IPS-NIHi7 (cell line): ENCODE measurements around the gene GALNT10.

ENCODE experiments used
- DNase-seq: peaks from one replicate; pipeline ENCODE4 v3.0.0; 2012; ENCODE audit warnings: mixed read lengths; ENCODE audit errors: extremely low spot score

GALNT10 gene

GRCh38 chr5:154321546-154321945 lies 131.0 kb downstream of the GALNT10 start:
- no peak for DNase-seq

GRCh38 chr5:154324033-154324432 lies 133.5 kb downstream of the GALNT10 start:
- DNase-seq, result no peak

GRCh38 chr5:154325566-154325965 lies 135.0 kb downstream of the GALNT10 start:
- no peak for DNase-seq

- no peak for DNase-seq
Observed at GRCh38 chr5:154329062-154329461, 138.5 kb downstream of the GALNT10 start.

DNA sequence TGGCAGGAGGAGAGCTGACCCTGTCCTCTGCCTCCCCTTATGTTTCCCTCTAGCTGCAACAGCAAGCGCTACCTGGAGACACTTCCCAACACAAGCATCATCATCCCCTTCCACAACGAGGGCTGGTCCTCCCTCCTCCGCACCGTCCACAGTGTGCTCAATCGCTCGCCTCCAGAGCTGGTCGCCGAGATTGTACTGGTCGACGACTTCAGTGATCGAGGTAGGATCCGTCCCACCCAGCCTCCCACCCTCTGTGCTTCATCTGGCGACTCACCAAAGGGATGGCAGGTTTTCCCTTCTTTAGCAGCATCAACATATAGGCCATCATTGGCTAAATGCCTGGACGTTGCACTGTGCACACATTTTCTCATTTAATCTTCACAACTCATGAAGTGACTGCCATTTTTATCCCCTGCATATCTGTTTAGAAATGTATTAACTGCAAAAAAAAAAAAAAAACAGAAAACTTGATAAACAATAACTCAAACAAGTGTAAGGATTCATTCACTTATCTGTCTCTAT lies 139.0 kb downstream of the GALNT10 start:
- no peak for DNase-seq

- no peak for DNase-seq
Observed at GRCh38 chr5:154330097-154330667, 139.6 kb downstream of the GALNT10 start.

DNA sequence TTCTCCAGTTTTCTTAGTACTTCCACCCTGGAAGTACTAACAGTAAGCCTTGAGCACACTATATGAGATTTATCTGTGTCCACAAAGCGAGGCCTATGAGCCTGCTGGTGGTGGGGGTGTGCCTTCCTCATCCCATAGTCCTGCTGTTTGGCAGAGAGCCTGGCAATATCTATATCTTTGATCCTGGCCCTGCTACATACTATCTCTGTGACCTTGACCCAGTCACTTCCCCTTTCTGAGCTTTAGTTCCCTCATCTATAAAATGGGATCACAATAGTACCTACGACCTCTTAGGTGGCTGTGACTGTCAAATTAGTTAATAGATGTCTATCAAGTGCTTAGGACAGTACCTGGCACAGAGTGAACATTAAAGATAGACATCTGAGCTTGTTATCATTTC lies 140.7 kb downstream of the GALNT10 start:
- DNase-seq, result no peak

- no peak for DNase-seq
Observed at GRCh38 chr5:154331924-154332323, 141.4 kb downstream of the GALNT10 start.

DNA sequence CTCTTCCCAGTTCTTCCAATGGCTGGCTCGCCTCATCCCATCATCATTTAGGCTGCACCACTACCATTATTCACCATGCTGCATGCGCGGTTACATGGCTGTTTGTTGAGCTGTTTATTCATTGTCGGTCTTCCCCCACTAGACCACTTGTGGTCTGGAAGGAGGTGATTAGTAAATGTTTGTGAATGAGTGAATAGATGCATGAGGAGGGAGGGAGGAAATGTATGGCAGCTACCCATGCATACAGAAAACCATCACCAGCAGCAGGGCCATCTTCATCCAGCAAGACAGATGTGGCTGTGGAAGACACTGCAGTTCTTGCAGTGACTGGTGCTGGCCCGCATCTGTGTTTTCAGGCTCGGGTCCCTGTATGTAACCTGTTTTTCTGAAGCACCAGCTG lies 141.9 kb downstream of the GALNT10 start:
- no peak for DNase-seq

GRCh38 chr5:154333016-154333415 lies 142.5 kb downstream of the GALNT10 start:
- DNase-seq, result no peak

DNA sequence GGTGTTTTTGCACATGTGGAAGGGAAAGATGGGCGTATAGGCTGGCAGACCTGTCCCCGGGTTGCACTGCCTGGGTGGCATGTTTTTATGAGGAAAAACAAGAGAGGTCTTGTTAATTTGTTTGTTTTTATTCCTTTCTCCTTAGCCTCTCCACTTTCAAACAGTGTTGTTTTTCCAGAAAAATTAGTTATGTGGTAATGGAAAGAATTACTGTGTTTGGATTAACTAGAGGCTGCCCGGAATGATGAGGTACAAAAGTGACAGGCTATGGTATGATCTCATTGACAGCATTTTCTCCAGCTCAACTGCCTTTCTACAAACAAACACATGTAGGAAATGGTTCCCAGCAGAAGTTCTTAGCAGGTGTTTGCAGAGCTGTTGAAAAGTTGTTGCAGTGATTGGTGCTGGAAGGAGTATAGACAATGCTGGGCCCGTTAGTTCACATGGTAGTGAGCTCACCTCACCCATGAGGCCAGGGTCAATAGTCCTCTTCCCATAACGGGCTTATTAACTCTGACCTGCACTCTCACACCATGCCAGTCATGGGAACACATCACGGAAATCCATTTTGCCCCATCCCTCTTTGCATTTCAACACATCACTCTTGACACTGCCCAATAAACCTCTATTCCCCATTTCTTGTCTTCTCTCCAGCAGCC lies 144.0 kb downstream of the GALNT10 start:
- DNase-seq, result no peak

GRCh38 chr5:154335065-154335448 lies 144.5 kb downstream of the GALNT10 start:
- no peak for DNase-seq

DNA sequence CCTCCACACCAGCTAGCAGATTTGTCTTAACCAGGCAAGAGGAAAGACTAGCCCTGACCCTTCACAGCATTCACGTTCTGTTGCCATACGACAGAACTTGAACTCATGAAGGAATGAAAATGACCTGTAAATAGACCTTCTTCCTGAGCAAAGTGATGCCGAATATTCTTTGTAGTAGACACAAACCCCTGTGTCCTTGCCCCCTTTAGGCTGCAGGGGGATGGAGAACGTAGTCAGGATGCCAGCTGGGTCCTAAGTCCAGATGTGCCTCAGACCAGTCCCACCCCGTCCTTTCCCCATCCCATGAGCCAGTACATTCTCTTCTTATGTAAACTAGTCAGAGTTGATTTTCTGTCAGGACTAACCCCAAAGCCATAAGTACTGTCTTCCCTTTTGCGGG lies 151.1 kb downstream of the GALNT10 start:
- DNase-seq, result no peak

DNA sequence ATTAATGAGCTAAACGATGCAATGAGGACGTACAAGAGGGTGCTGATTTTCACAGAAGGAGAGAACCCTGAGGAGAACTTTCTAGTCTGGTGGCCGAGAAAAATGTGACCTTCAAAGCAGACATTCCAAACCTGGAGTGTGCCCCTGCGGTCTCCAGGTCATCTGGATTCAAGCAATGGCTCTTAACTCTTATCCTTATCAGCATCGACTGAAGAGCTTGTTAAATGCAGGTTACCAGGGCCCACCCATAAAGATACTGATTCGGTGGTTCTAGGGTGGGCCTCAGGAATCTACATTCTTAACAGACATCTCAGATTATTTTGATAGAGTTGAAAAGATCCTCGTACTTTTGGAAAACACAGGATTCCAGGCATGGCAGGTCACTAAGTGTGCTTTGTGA lies 151.7 kb downstream of the GALNT10 start:
- no peak for DNase-seq

DNA sequence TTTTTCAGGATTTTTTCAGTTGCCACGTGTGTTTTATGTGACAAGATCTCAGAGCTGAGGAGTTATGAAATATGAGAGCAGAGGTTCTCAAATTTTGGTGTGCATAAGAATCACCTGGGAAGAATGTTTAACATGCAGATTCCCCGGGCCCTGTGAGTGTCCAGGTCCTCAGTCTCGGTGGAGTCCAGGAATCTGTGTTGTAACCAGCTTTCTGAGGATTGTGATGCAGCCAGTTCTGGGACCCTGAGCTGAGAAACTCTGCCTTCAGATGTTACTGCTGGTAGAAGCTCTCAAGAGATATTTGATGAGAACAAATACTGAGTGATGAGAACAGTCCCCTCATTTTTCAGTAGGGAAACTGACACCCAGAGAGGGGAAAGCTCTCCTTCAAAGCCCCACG lies 152.4 kb downstream of the GALNT10 start:
- no peak for DNase-seq

DNA sequence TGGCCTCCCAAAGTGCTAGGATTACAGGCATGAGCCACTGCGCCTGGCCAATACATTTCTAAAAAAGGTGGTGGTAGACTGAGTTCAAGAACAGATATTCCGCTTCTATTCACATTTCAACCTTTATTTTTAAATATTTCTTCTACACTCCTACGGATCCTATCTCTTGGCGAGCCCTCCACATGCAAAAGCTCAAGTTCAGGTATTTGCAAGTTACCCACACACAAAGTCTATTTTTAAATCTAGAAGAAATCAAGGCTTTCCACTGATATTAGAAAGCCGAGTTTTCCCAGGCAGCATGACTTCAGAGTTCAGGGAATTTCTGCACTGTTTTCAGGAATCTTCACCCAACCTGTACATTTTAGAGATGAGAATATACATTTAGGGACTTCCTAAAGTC lies 153.9 kb downstream of the GALNT10 start:
- no peak for DNase-seq

DNA sequence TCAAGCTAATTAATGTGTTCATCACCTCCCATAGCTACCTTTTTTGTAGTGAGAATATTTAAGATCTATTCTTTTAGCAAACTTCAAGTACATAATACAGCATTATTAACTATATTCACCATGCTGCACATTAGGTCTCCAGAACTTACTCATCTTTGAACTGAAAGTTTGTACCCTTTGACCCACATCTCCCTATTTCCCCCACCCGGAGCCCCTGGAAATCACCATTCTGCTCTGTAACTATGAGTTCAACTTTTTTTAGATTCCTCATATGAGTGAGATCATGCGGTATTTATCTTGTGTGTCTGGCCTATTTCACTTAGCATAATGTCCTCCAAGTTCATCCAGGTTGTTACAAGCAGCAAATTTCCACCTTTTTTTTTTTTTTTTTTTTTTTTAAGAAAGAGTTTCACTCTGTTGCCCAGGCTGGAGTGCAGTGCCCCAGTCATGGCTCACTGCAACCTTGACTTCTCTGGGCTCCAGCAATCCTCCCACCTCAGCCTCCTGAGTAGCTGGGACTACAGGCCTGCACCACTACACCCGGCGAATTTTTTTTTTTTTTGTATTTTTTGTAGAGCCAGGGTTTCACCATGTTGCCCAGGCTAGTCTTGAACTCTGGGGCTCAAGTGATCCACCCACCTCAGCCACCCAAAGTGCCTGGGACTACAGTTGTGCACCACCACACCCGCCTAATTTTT lies 154.9 kb downstream of the GALNT10 start:
- no peak for DNase-seq

DNA sequence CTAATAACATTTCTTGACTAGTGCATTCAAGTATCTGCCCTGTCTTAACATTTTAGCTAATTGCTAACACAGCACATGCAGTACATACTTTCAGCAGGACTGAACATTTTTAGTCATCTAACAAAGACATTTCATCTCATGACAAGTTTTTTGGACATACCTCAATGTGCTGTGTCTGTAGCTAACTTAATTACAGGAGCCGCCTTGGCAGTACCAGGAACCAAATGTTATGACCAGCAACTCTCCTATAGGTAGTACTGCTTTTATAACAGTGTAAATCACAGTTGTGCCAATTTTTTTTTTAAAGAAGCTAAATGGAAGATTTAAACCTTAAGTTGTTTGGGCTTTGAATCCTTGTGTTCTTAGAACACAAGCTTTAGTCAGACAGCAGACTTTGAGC lies 155.9 kb downstream of the GALNT10 start:
- no peak for DNase-seq

DNA sequence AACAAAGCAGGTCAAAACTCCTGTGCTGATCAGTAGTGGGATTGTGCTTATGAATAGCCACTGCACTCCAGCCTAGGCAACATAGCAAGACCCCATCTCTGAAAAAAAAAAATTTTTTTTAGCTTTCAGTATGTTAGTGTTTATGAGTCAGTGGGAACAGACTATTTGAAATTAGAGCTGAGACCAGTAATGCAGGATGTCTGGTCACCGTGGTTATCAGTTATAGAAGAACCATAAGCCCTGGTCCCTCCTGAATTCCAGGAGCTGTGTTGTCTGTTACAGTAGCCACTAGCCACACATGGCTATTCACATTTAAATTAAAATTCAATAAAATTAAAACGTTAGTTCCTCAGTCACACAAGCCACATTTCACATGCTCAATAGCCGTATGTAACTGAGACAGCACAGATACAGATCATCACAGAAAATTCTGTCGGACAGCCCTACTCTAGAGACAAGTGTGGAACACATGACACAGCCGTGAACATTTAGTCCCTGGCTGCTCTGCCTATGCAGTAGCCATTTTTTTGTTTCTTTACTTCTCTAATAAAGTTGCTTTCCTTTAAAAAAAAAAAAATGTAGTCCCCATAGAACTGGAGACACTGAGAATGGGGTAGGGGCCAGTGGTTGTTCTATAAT lies 159.2 kb downstream of the GALNT10 start:
- DNase-seq, result no peak

GRCh38 chr5:154351141-154351540 lies 160.6 kb downstream of the GALNT10 start:
- DNase-seq, result no peak

GRCh38 chr5:154351566-154351965 lies 161.0 kb downstream of the GALNT10 start:
- DNase-seq, result no peak

DNA sequence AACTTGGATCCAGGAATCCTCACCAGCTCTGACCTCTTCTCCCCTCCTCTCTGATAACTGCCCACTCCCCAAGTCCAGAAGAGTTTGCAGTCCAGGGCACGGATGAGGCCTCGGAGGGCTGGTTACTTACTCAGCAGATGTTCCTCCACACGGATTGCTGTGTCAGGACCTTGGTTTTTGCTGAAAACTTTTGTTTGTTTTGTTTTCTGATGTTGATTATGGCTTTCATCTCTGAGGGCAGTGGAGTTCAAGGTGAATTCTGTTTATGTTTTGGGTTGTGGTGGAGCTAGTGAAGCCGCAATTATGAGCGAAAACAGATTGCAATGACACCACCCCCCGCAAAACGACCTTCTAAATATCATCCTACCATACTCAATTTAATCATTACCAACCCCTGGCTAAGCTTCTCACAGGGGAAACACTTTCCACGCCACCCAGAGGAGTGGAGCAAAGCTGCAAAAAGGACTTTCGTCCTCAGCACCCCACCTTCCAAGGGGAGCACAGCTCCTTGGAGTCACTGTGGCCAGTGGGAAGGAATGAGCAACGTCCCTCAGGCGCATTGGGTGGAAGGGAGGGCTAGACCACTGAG lies 162.5 kb downstream of the GALNT10 start:
- DNase-seq, result no peak
